Mucosa of stomach (tissue), 1 donor: ENCODE results near the gene SEC22B.
A peak's percentile ranks its signal among the peaks of the same experiment; 100 is the strongest.
"Not testable (repeated sequence)": the region's sequence is repeated elsewhere in the genome, so short reads cannot be mapped to it uniquely, and the experiment has no call there.

Experiments
- H3K27me3 ChIP-seq: one replicate; pipeline ENCODE4 v1.7.0; 2013; ENCODE audit warnings: mild to moderate bottlenecking, low read length; ENCODE audit not compliant: control insufficient read depth, insufficient read depth
- H3K36me3 ChIP-seq: one replicate; pipeline ENCODE4 v1.7.0; 2013; ENCODE audit warnings: low read length; ENCODE audit not compliant: control insufficient read depth, insufficient read depth
- H3K4me1 ChIP-seq: one replicate; pipeline ENCODE4 v1.7.0; 2013; ENCODE audit warnings: mild to moderate bottlenecking, low read length; ENCODE audit not compliant: control insufficient read depth, insufficient read depth
- H3K4me3 ChIP-seq: one replicate; pipeline ENCODE4 v1.7.0; 2013; ENCODE audit warnings: low read length
- H3K9ac ChIP-seq: one replicate; pipeline ENCODE4 v1.7.0; 2013; ENCODE audit warnings: mild to moderate bottlenecking, low read length, moderate library complexity
- H3K9me3 ChIP-seq: one replicate; pipeline ENCODE4 v1.7.0; 2013; ENCODE audit warnings: mild to moderate bottlenecking, low read length, moderate library complexity; ENCODE audit not compliant: control insufficient read depth
- donor health status: Pancreatic carcinoma.

Gene SEC22B

DNA sequence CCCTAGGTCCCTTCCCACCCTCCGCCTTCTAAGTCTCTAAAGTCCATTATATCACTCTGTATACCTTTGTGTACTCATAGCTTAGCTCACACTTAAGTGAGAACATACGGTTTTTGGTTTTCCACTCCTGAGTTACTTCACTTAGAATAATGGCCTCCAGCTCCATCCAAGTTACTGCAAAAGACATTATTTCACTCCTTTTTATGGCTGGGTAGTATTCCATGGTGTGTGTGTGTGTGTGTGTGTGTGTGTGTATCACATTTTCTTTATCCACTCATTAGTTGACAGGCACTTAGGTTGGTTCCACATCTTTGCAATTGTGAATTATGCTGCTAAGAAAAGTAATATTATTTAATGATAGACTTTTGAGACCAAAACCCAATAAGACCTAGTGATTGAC is 1.7 kb upstream of the SEC22B start:
- H3K4me1 ChIP-seq, H3K36me3 ChIP-seq, H3K4me3 ChIP-seq, H3K9me3 ChIP-seq, H3K27me3 ChIP-seq, H3K9ac ChIP-seq: not testable (repeated sequence)

DNA sequence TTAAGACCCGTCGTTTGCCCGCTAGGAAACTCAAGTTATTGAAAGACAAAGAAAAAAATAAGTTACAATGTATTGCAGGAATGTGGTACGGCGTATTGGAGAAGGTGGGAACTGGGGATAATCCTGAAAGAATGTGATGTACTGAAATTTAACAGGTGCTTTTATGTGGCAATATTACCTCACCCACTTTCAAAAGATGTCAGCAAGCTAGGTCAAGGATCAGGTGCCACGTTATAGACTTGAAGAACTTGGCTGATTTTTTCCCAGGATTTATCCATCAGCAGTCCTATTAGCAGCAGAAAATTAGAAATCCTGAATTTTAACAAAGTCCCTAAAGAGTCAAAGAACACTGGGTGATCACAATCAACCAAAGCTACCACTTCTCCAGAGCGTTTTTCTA is 632 bp downstream of the SEC22B start:
- not testable (repeated sequence) for H3K36me3 ChIP-seq, H3K4me1 ChIP-seq, H3K9me3 ChIP-seq, H3K27me3 ChIP-seq
- Histone ChIP-seq H3K9ac (peak overlapping the region; percentile 97), H3K4me3 (peak overlapping the region; percentile 99)

DNA sequence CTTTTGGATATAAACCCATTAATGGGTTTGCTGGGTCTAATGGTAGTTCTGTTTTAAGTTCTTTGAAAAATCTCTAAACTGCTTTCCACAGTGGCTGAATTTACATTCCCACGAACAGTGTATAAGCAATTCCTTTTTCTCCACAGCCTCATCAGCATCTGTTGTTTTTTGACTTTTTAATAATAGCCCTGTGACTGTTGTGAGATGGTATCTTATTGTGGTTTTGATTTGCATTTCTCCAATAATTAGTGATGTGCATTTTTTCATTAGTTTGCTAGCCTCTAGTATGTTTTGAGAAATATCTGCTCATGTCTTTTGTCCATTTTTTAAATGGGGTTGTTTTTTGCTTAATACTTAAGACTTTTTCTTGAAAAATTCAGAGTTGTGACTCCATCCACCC is 11.6 kb downstream of the SEC22B start:
- not testable (repeated sequence) for H3K9me3 ChIP-seq, H3K27me3 ChIP-seq, H3K9ac ChIP-seq, H3K36me3 ChIP-seq, H3K4me3 ChIP-seq, H3K4me1 ChIP-seq

DNA sequence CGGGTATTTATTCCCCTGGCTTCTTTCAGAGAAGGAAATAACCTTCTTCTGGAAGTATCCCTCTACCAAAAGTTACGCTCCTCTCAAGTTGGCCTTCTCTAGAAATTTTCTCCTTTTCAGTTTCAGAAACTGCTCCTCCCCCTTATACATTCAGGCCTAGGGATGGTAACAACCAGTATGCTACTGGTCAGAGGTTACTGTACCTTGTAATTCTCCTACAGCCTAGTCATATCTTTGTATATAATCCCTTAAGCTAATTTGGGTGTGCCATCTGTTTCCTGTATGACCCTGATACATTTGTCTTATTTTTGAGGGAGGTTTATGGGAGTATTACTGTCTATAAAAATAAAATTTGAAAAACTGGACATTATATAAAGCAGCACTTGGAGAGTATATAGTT is 14.3 kb downstream of the SEC22B start:
- not testable (repeated sequence) for H3K9me3 ChIP-seq, H3K4me3 ChIP-seq, H3K9ac ChIP-seq, H3K36me3 ChIP-seq, H3K4me1 ChIP-seq, H3K27me3 ChIP-seq

DNA sequence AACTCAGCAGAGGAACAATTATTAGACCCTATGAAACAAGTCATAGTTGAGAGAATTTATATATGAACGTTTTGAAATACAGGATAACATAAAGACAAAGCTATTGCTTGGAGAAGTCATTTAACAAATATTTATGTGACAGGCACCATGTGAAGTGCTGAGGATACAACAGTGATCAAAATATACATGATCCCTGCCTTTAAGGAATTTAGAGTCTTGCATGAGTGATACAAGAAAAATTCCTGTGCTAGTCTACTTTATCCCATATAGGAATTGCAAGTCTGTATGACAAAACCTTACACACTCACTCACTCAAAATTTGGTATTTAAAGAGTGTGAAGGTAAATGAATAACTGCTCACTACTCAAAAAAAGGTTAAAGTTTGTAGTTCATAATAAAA is 17.8 kb downstream of the SEC22B start:
- H3K9me3 ChIP-seq, H3K4me1 ChIP-seq, H3K27me3 ChIP-seq, H3K9ac ChIP-seq, H3K4me3 ChIP-seq, H3K36me3 ChIP-seq: not testable (repeated sequence)

DNA sequence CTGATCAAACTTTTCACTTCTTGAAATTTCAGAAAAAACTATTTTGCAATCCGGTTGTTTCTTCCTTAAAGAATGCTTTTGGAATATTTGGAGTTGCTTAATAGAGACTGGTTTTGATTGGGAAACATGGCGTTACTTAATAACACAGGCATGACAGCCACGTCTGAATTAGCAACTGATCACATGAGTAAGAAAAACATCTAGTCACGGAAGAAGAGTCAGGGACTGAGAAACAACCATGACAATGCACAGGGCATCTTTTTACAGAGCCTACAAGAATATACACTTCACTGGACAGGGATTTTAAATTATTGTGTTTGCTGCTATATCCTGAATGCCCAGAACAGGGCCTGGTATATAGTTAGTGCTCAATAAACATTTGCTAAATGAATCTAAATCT is 18.2 kb downstream of the SEC22B start:
- H3K4me3 ChIP-seq, H3K9me3 ChIP-seq, H3K36me3 ChIP-seq, H3K9ac ChIP-seq, H3K4me1 ChIP-seq, H3K27me3 ChIP-seq: not testable (repeated sequence)

DNA sequence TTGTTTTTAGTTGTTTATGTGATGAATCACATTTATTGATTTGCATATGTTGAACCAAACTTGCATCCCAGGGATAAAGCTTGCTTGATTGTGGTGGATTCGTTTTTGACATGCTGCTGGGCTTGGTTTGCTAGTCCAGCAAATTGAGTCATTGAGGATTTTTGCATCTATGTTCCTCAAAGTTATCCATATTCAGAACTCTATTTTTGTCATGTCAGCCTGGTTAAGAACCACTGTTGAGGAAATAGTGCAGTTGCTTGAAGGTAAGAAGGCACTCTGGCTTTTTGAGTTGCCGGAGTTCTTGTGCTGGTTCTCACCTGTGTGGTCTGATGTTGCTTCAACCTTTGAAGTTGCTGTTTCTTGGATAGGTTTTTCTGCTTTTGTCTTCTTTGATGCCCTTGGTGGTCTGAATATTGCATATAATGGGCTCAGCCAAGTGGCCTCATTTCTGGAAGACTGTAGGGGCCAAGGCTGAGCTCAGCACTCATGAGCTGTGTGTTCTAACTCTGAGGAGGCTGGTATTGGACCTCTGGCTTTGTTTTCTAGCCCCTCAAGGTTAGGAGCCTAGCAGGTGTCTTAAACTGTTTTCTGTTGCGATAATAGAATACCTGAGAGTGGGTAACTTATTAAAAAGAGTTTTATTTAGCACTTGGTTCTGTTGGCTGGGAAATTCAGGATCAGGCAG is 26.0 kb downstream of the SEC22B start:
- not testable (repeated sequence) for H3K27me3 ChIP-seq, H3K4me1 ChIP-seq, H3K4me3 ChIP-seq, H3K9ac ChIP-seq, H3K36me3 ChIP-seq, H3K9me3 ChIP-seq

DNA sequence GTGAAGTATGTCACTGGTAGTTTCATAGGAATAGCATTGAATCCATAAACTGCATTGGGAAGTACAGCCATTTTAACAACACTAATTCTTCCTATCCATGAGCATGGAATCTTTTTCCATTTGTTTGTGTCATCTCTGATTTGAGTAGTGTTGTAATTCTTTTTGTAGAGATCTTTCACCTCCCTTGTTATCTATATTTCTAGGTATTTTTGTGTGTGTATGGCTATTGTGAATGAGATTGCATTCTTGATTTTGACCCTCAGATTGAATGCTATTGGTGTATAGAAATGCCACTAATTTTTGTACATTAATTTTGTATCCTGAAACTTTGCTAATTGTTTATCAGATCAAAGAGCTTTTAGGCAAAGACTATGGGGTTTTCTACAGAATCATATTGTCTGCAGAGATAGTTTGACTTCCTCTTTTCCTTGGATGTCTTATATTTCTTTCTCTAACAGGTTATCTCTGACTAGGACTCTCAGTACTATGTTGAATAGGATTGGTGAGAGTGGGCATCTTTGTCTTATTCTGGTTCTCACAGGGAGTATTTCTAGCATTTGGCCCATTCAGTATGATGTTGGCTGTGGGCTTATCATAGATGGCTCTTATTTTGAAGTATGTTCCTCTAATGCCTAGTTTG is 26.8 kb downstream of the SEC22B start:
- H3K36me3 ChIP-seq, H3K9me3 ChIP-seq, H3K4me3 ChIP-seq, H3K9ac ChIP-seq, H3K27me3 ChIP-seq, H3K4me1 ChIP-seq: not testable (repeated sequence)

DNA sequence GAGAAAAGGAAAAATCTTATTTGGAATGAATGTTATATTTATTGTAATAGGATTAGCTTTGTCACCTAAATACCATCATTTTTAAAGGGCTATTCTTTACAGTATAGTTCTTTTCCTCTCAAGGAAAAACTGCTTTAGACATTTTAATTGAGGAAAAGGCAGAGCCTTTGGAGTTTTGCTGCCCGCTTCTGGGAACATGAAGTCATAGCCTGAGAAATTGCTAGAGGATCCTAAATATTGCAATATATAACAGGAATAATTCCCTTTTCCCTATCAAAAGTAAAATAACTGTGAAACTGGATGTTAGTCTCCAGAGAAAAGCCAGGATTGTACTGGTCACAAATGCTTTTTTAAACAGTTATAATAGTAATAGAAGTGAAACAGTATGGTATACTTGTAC is 30.5 kb downstream of the SEC22B start:
- not testable (repeated sequence) for H3K9ac ChIP-seq, H3K4me3 ChIP-seq, H3K4me1 ChIP-seq, H3K27me3 ChIP-seq, H3K36me3 ChIP-seq, H3K9me3 ChIP-seq

DNA sequence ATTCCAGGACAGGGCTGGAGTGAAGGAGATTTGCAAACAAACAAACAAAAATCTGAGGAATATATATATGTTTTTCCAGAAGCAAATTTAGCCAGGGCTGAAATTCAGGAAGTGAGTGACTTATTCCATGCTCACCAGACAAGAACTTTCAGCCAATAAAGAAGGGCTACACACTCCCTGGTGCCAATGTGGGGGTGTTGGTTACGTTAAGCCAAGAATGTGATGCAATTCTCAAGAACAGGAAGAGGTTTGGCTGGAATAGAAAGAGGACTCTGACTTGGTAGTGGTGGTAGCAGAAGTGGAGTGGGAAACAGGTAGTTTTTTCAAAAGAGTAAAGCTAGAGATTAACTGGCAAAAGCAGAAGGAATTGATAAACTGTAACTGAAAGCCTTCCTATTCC is 31.7 kb downstream of the SEC22B start:
- not testable (repeated sequence) for H3K4me3 ChIP-seq

DNA sequence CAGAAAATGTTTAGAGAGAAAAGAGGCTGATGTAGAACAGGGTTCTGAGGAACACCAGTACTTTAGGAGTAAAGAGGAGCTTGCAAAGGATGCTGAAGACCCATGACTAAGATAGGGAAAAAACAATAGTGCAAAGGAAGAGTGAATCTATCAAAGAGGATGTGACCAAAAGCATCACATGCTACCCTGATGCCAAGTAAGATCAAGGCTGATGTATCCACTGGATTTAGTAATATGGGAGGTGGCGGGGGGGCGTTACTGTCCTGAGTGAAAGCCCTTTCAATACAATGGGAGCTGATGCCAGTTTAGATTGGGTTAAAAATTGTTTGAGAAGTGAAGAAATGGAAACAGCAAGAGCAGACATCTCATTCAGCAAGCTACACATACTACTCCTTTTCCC is 32.2 kb downstream of the SEC22B start:
- not testable (repeated sequence) for H3K9ac ChIP-seq, H3K27me3 ChIP-seq, H3K4me1 ChIP-seq, H3K9me3 ChIP-seq, H3K4me3 ChIP-seq, H3K36me3 ChIP-seq

More for the DNA sequence above, 31.7 kb downstream of the SEC22B start:
- not testable (repeated sequence) for H3K36me3 ChIP-seq, H3K4me1 ChIP-seq, H3K9me3 ChIP-seq, H3K27me3 ChIP-seq, H3K9ac ChIP-seq

DNA sequence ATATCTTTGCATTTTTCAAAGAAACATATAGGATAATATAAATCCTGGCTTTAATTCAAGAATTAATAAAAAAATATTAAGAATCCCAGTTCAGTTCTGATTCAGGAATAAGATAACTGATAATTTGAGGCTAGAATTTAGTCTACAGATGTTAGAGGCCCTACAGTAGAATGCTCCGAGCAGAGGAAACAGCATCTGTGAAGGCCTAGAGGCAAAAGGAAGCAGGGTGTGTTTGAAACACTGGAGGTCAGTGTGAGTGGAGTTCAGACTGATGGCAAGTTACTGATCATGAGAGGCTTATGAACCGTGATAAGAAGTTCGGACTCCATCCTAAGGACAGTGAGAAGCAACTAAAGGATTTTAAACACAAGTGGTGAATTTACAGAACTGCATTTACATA is 33.0 kb downstream of the SEC22B start:
- not testable (repeated sequence) for H3K9me3 ChIP-seq, H3K4me1 ChIP-seq, H3K9ac ChIP-seq, H3K36me3 ChIP-seq, H3K4me3 ChIP-seq, H3K27me3 ChIP-seq
